IPS-NIHi7 (cell line): ENCODE results near the gene TEX264.
A peak's percentile ranks its signal among the peaks of the same experiment; 100 is the strongest.

Experiments used
- DNase-seq: peaks from one replicate; pipeline ENCODE4 v3.0.0; 2012; ENCODE audit warnings: mixed read lengths; ENCODE audit errors: extremely low spot score

The TEX264 gene

GRCh38 chr3:51698209-51698608 lies 27.2 kb downstream of the TEX264 start:
- no peak for DNase-seq

- no peak for DNase-seq
Observed at GRCh38 chr3:51700403-51700802, 29.4 kb downstream of the TEX264 start.

- no peak for DNase-seq
Observed at GRCh38 chr3:51702156-51702555, 31.1 kb downstream of the TEX264 start.

- no peak for DNase-seq
Observed at GRCh38 chr3:51703068-51703760, 32.2 kb downstream of the TEX264 start.

DNA sequence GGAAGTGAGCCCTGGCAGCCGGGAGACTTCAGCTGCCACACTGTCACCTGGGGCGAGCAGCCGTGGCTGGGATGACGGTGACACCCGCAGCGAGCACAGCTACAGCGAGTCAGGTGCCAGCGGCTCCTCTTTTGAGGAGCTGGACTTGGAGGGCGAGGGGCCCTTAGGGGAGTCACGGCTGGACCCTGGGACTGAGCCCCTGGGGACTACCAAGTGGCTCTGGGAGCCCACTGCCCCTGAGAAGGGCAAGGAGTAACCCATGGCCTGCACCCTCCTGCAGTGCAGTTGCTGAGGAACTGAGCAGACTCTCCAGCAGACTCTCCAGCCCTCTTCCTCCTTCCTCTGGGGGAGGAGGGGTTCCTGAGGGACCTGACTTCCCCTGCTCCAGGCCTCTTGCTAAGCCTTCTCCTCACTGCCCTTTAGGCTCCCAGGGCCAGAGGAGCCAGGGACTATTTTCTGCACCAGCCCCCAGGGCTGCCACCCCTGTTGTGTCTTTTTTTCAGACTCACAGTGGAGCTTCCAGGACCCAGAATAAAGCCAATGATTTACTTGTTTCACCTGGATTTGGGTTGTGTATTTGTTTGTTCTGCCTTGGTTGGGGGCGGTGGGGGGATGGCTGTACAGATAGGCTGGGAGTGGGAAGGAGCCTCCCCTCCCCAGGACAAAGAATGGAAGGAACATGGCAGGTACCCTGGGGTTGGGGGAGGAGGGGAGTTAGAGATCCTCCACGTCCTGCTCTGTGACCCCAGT lies 32.9 kb downstream of the TEX264 start:
- no peak for DNase-seq

DNA sequence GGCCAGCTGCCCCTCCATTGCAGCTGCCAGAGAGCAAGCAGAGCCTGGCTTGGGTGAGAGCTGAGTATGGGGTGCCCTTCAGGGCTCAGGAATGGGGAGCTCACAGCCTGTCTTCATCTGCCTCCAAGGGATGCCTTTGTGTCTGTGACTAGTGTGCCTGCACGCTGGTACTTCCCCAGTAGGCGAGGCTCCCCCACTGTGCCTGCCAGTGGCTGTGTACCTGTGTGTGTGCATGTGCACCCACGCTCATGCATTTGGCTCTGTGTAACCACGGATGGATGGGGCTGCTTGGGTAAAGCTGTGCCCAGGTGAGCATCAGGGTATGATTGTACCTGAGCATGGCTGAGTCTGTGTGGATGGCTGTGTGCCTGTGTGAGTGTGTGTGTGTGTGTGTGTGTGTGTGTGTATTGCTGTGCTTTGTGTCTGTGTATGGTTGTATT lies 33.5 kb downstream of the TEX264 start:
- no peak for DNase-seq

GRCh38 chr3:51705276-51706020 lies 34.4 kb downstream of the TEX264 start:
- DNase-seq, result no peak

DNA sequence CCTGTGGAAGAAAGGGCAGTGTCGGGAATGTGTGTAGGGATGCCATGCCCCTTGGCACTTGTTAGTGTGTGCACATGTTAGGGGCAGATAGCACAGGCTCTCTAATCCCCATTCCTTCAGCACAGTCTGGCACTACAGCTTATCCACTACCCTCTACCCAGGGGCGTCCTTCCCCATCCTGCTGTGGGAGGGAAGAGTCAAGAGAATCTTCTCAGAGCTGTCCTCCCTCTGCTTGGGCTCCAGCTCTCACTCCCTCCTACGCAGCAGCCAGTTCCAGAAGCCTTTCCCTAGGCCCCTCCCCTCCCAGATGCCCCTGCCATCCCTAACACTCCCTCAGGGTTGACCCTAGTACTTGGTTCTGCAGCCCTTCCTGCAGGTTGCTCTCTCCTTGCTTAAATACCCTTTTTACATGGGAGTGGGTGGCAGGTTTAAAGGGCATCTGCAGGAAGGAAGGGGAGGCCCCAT lies 35.0 kb downstream of the TEX264 start:
- DNase-seq, result no peak

GRCh38 chr3:51706788-51707731 lies 36.0 kb downstream of the TEX264 start, which contains the start of gene GRM2:
GRM2 (plus strand) TSS chr3:51707068; CDS start chr3:51708984, 1,916 bp downstream.
- peak; percentile 100 for DNase-seq

DNA sequence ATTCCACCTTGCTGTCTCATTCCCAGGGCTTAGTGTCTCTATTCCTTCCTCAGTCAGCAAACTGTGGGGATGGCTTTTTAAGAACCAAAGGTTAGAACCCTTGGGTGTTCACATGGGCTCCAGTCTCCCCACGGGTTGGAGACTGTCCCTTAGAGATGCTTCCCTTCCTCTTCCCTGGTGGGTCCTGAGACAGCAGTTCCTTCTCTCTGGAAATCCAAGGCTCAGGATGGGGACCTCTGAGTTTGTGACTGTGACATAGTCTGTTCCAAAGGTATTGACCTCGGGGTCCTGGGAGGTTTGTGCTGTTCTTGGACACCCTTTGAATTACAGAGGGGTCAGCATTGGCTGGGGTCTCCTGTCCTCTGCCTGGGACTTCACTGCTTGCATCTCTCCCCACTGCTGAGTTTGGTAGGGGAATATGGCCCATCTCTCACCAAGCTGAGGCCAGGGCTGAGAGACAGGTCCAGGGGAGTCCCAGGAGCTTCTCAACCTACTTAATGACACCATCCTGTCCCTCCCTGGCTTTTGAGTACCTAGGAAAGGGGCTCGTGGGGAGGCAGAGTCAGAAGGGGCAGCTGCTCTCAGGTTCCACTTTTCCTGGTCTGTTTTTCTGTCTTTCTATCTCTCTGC lies 37.3 kb downstream of the TEX264 start:
- DNase-seq, result no peak

- no peak for DNase-seq
Observed at GRCh38 chr3:51709004-51709420, 38.0 kb downstream of the TEX264 start.

DNA sequence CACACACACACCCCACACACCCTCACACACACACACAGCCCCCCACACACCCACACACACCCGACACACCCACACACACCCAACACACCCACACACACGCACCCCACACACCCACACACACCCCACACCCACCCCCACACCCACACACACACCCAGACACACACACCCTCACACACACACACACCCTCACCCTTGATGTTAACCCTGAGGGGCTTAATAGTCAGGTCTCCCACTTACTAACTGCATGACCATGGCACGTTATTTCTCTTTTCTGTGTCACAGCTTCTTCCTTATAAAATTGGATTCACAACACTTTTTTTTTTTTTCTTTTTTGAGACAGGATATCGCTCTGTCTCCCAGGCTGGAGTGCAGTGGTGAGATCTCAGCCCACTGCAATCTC lies 38.6 kb downstream of the TEX264 start:
- DNase-seq, result no peak

DNA sequence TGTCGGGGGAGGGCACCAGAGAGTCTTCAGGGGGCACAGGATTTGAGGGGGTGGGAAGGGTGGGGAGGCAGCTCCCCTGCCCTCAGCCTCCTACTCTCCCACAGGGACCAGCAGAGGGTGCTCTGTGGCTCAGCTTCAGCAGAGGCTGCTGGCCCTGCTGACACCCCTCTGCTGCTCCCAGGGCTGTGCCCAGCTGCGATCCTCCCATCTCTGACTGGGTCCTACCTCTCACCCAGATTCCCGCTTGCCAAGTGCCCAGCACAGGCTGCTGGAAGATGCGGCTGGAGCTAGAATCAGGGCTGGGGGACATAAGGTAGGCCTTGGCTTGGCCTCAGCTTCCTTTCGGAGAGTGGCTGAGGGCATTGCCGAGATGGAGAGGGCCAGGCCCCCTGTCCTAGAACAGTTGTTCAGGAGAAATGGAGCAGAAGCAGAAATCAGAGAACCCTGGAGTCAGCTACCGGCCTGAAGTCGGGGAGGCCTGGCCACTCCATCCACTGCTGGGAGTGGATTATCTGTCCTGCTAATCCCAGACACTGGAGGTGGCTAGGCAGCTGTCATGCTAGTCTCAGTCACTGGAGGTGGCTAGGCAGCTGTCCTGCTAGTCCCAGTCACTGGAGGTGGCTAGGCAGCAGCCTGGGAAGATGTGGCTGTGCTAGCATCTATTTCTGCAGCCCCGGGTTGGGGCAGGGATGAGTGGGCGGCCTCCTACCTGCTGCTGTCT lies 39.7 kb downstream of the TEX264 start:
- peak; percentile 80 for DNase-seq

- no peak for DNase-seq
Observed at GRCh38 chr3:51711352-51712037, 40.4 kb downstream of the TEX264 start.

DNA sequence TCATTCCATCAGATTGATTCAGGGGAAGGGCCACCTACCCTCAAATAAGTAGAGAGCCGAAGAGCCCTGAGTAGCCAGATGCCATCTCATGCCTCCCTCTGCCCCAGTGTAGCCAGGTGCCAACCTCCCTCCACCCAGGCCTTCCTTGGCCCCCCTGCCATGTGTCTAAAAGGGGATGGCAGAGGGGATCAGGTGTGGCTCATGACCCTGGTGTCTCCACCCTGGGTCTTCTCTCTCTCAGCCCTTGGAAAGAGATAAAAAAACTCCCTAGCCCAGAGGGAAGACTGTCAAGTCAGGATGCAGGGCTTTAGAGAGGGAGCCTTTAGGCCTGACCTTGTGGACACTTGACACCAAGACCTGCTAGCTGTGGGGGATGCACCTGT lies 41.0 kb downstream of the TEX264 start:
- no peak for DNase-seq

DNA sequence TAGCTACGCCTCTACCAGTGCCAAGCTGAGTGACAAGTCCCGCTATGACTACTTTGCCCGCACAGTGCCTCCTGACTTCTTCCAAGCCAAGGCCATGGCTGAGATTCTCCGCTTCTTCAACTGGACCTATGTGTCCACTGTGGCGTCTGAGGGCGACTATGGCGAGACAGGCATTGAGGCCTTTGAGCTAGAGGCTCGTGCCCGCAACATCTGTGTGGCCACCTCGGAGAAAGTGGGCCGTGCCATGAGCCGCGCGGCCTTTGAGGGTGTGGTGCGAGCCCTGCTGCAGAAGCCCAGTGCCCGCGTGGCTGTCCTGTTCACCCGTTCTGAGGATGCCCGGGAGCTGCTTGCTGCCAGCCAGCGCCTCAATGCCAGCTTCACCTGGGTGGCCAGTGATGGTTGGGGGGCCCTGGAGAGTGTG lies 41.5 kb downstream of the TEX264 start:
- DNase-seq, result no peak

DNA sequence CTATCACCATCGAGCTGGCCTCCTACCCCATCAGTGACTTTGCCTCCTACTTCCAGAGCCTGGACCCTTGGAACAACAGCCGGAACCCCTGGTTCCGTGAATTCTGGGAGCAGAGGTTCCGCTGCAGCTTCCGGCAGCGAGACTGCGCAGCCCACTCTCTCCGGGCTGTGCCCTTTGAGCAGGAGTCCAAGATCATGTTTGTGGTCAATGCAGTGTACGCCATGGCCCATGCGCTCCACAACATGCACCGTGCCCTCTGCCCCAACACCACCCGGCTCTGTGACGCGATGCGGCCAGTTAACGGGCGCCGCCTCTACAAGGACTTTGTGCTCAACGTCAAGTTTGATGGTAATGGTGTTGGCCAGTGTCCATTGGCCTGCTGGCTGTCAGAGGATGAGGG lies 41.9 kb downstream of the TEX264 start:
- DNase-seq, result no peak

DNA sequence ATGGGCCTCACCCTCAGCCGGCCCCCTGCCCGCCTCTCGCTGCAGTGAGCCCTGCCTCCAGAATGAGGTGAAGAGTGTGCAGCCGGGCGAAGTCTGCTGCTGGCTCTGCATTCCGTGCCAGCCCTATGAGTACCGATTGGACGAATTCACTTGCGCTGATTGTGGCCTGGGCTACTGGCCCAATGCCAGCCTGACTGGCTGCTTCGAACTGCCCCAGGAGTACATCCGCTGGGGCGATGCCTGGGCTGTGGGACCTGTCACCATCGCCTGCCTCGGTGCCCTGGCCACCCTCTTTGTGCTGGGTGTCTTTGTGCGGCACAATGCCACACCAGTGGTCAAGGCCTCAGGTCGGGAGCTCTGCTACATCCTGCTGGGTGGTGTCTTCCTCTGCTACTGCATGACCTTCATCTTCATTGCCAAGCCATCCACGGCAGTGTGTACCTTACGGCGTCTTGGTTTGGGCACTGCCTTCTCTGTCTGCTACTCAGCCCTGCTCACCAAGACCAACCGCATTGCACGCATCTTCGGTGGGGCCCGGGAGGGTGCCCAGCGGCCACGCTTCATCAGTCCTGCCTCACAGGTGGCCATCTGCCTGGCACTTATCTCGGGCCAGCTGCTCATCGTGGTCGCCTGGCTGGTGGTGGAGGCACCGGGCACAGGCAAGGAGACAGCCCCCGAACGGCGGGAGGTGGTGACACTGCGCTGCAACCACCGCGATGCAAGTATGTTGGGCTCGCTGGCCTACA lies 44.4 kb downstream of the TEX264 start:
- DNase-seq, result no peak

DNA sequence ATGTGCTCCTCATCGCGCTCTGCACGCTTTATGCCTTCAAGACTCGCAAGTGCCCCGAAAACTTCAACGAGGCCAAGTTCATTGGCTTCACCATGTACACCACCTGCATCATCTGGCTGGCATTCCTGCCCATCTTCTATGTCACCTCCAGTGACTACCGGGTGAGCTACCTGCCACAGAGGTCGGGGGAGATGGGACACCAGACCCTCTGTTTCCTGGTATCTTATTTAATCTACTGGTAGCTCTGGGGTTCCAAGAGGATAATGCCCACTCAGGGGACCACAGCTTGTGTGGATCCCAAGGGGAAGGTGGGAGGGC lies 44.9 kb downstream of the TEX264 start:
- DNase-seq, result no peak
